GM12878 (cell line): Measurements from ENCODE around the gene ALKBH8. TPM values are rescaled to one million over a fixed set of nuclear protein-coding genes. Genes with fewer than 3 reads are reported as not detected.

Source experiments
- ATAC-seq: fragments of 200-7000 bp; cut with Tn5 transposase; 3 replicates; pipeline ENCODE4 v1.9.1; 2020; ENCODE audit warnings: mild to moderate bottlenecking, moderate library complexity
- BruUV-seq: library from RNA; stranded (reverse); fragments of 400-500 nt; replicated peaks from 2 replicates; lab custom pipeline; 2021; lab: Mats Ljungman, UMichigan
- CTCF ChIA-PET: fragments of 300-600 bp; sonication (Branson Sonifier 250); formaldehyde crosslinking; extraction: SDS; loops from one replicate; lab custom pipeline; 2021; ENCODE audit warnings: inconsistent platforms; lab: Yijun Ruan, JAX
- POLR2A ChIA-PET: fragments of 350-600 bp; formaldehyde crosslinking; extraction: SDS; loops from one replicate; lab custom pipeline; 2021; ENCODE audit warnings: inconsistent platforms; lab: Charles Lee
- RAD21 ChIA-PET: fragments of 300-600 bp; sonication (Branson Sonifier 250); formaldehyde crosslinking; loops from one replicate; lab custom pipeline; 2023; ENCODE audit warnings: antibody characterized with exemption; ENCODE audit not compliant: unreplicated experiment; lab: Charles Lee
- SMC1A ChIA-PET: fragments of 300-600 bp; sonication (Branson Sonifier 250); formaldehyde crosslinking; loops from one replicate; lab custom pipeline; 2023; ENCODE audit not compliant: unreplicated experiment, uncharacterized antibody; lab: Charles Lee
- DNase-seq: peaks from one replicate; pipeline ENCODE4 v3.0.0-alpha.2; 2011; ENCODE audit warnings: low read depth, low spot score
- FAIRE-seq: peaks from 3 replicates; lab custom pipeline; 2011; peaks lifted over from hg19 to GRCh38; lab: Jason Lieb, UNC
- H2AFZ ChIP-seq: 2 replicates; pipeline ENCODE4 v1.6.0; 2011; ENCODE audit warnings: low read depth, low read length, control low read depth; ENCODE audit not compliant: control insufficient read depth
- H3K27ac ChIP-seq: 2 replicates; pipeline ENCODE4 v1.5.1; 2011; ENCODE audit warnings: control low read depth; ENCODE audit not compliant: control insufficient read depth, insufficient read depth
- H3K27me3 ChIP-seq, 2 experiments: replicated peaks in 1 of 2; 2 replicates each; pipeline versions ENCODE4 v1.6.0 to v1.6.1; 2011; ENCODE audit warnings: low read length in 1 of 2; ENCODE audit not compliant: control insufficient read depth in 2 of 2, insufficient read depth in 2 of 2
- H3K36me3 ChIP-seq, 2 experiments: 2 replicates each; pipeline ENCODE4 v1.5.1; 2011; ENCODE audit warnings: low read length in 1 of 2; ENCODE audit not compliant: control insufficient read depth in 2 of 2, insufficient read depth in 2 of 2
- H3K4me1 ChIP-seq: 2 replicates; pipeline ENCODE4 v1.6.1; 2011; ENCODE audit warnings: mild to moderate bottlenecking, low read length, moderate library complexity, mixed read lengths; ENCODE audit not compliant: control insufficient read depth, insufficient read depth
- H3K4me2 ChIP-seq: 2 replicates; pipeline ENCODE4 v1.6.0; 2011; ENCODE audit warnings: control low read depth; ENCODE audit not compliant: control insufficient read depth, insufficient read depth
- H3K4me3 ChIP-seq: fragments of 200-600 bp; sonication (generic); 2 replicates; pipeline ENCODE4 v1.5.1; 2016
- H3K79me2 ChIP-seq: 2 replicates; pipeline ENCODE4 v1.6.0; 2011; ENCODE audit warnings: low read length; ENCODE audit not compliant: control insufficient read depth, insufficient read depth
- H3K9ac ChIP-seq: 2 replicates; pipeline ENCODE4 v1.8.0; 2011; ENCODE audit warnings: low read length, control low read depth, mixed read lengths; ENCODE audit not compliant: control insufficient read depth, insufficient read depth
- H3K9me3 ChIP-seq: replicated peaks from 3 replicates; pipeline ENCODE4 v1.5.1; 2011; ENCODE audit warnings: mild to moderate bottlenecking, low read length; ENCODE audit not compliant: control insufficient read depth, insufficient read depth
- H4K20me1 ChIP-seq: 2 replicates; pipeline ENCODE4 v1.6.0; 2011; ENCODE audit not compliant: control insufficient read depth, insufficient read depth
- BACH1 ChIP-seq: fragments of 450-650 bp; IDR thresholded peaks from 2 replicates; pipeline ENCODE4 v1.6.1; 2017; ENCODE audit warnings: mild to moderate bottlenecking, borderline replicate concordance
- KLF5 ChIP-seq: fragments of 450-650 bp; IDR thresholded peaks from 2 replicates; pipeline ENCODE4 v1.6.1; 2014; ENCODE audit warnings: mild to moderate bottlenecking; ENCODE audit not compliant: partially characterized antibody
- MTA3 ChIP-seq: IDR thresholded peaks from 2 replicates; pipeline ENCODE4 v1.6.1; 2012; ENCODE audit warnings: low read length, inconsistent platforms, borderline replicate concordance
- MXI1 ChIP-seq: fragments of 150-350 bp; IDR thresholded peaks from 2 replicates; pipeline ENCODE4 v1.6.1; 2011; ENCODE audit warnings: low read depth, mild to moderate bottlenecking, inconsistent platforms, low read length, improper control_type of control experiment
- NRF1 ChIP-seq: conservative IDR thresholded peaks from 2 replicates; pipeline ENCODE4 v1.6.1; 2011; ENCODE audit warnings: mild to moderate bottlenecking, low read depth, low read length, improper control_type of control experiment
- PAX5 ChIP-seq: IDR thresholded peaks from 2 replicates; pipeline ENCODE4 v1.6.1; 2011; ENCODE audit warnings: low read depth, low read length, borderline replicate concordance
- RBBP5 ChIP-seq: fragments of 200-600 bp; sonication (generic); conservative IDR thresholded peaks from 2 replicates; pipeline ENCODE4 v1.6.1; 2016
- SMAD5 ChIP-seq: IDR thresholded peaks from 2 replicates; pipeline ENCODE4 v1.6.1; 2016; ENCODE audit warnings: antibody characterized with exemption, low read depth
- SREBF2 ChIP-seq: IDR thresholded peaks from 2 replicates; pipeline ENCODE4 v1.6.1; 2012; ENCODE audit warnings: mild to moderate bottlenecking, low read length
- TBL1XR1 ChIP-seq: IDR thresholded peaks from 2 replicates; pipeline ENCODE4 v1.6.1; 2012; ENCODE audit warnings: low read depth, low read length, improper control_type of control experiment
- ZNF384 ChIP-seq: IDR thresholded peaks from 2 replicates; pipeline ENCODE4 v1.6.1; 2012; ENCODE audit warnings: low read depth, mild to moderate bottlenecking, low read length, improper control_type of control experiment, borderline replicate concordance
- ZNF592 ChIP-seq: fragments of 450-650 bp; IDR thresholded peaks from 2 replicates; pipeline ENCODE4 v1.6.1; 2017; ENCODE audit warnings: mild to moderate bottlenecking, moderate library complexity
- WGBS: methylation state at CpG from one replicate; pipeline ENCODE4 v1.1.6; 2016; ENCODE audit warnings: low lambda C conversion rate; ENCODE audit not compliant: insufficient replicate concordance, insufficient coverage; ENCODE audit errors: missing lambda C conversion rate; 5-methylcytosine and 5-hydroxymethylcytosine counted together
- in situ Hi-C: fragments of 300-500 bp; cut with MboI; formaldehyde crosslinking; loops from 9 replicates; pipeline ENCODE4 v1.14.3; 2018; ENCODE audit warnings: mixed read lengths
- intact Hi-C: fragments of 100-400 bp; cut with micrococcal nuclease; formaldehyde crosslinking; loops from one replicate; pipeline ENCODE4 v1.14.2; 2022; ENCODE audit not compliant: unreplicated experiment
- polyA plus RNA-seq, 11 experiments: library from polyadenylated mRNA; depleted of rRNA in 4 of 11; unstranded in 6 of 11; stranded (reverse) in 5 of 11; fragments of >200 nt; fragmentation: Nextera tagmentation in 4 of 11; fragmentation: Illumina TruSeq in 1 of 11; extraction: Ambion mirVana in 4 of 11; extraction: Trizol in 1 of 11; gene quantifications; 1 replicate in 1 of 11; 2 replicates in 10 of 11; pipeline versions ENCODE4 v1.2.1 to v1.2.3, GENCODE V29; 2011 to 2016; ENCODE audit warnings: inconsistent platforms in 2 of 11, missing spikeins in 2 of 11, low read depth in 1 of 11
- total RNA-seq, 4 experiments: library from RNA; depleted of rRNA in 3 of 4; stranded (reverse); fragments of >200 nt in 3 of 4; fragmentation: Illumina TruSeq in 1 of 4; extraction: Trizol in 1 of 4; gene quantifications; 2 replicates each; pipeline versions ENCODE4 v1.2.1 to v1.2.3, GENCODE V29; 2013 to 2021

The ALKBH8 gene
- total and polyA plus RNA-seq, 10 of the 15 experiments (the other 5 are each of a cell fraction or from before 2014, with no cell fraction given), result 4.6 to 13.1 (median 9.5) TPM

GRCh38 chr11:107562647-107563208 is 2.8 kb downstream of the ALKBH8 start:
- no peak for FAIRE-seq
- TF ChIP-seq RBBP5, result no peak
- no peak for TF ChIP-seq KLF5
- no peak for TF ChIP-seq PAX5
- TF ChIP-seq ZNF384, result no peak
- TF ChIP-seq MTA3, result no peak
- TF ChIP-seq SREBF2, result no peak
- ChIA-PET RAD21 (interaction anchor here (0.9 to 10.5 kb wide), 18 partner anchors 9 to 521 kb away, joined by 3 to 120 read pairs (median 6); no protein-coding TSS in a partner anchor), POLR2A (interaction anchor here (0.6 to 1.6 kb wide), 4 partner anchors 9 to 126 kb away, joined by 3 to 5 read pairs (median 4); no protein-coding TSS in a partner anchor), SMC1A (interaction anchor here (0.7 to 11.1 kb wide), 29 partner anchors 9 to 301 kb away, joined by 3 to 249 read pairs (median 4); no protein-coding TSS in a partner anchor), CTCF (interaction anchor here (0.7 to 21.8 kb wide), 28 partner anchors 10 to 335 kb away, joined by 3 to 536 read pairs (median 6); partner anchors contain the start of gene CWF19L2)
- WGBS, result 10% methylated on average over 4 of the region's 4 CpGs
- Histone ChIP-seq H3K27me3 (no peaks in the 10 kb centered on the region), H4K20me1 (no peaks in the 10 kb centered on the region), H3K36me3 (0 out of 4 replicates have a peak, but pooled peaks cover 0 to 2% of the 10 kb centered on the region in 2 experiments), H2AFZ (no peak overlapping the region; the same call in 1 of the 2 replicates), H3K9me3 (no peaks in the 10 kb centered on the region), H3K79me2 (peaks cover 22% of the 10 kb centered on the region), H3K27ac (peak overlapping the region; percentile 27; the same call in 1 of the 2 replicates), H3K4me3 (no peak overlapping the region), H3K9ac (no peak overlapping the region), H3K4me1 (peaks cover 22% of the 10 kb centered on the region), H3K4me2 (peak overlapping the region; percentile 81)
- in situ Hi-C loops, result no loop called here
- no peak for DNase-seq
- BruUV-seq, result no TSS peak
- intact Hi-C loops, result loop anchor here (1.0 to 10.0 kb wide), 4 partner anchors 127 to 442 kb away; partner anchors contain the start of gene CUL5
- ATAC-seq, result no peak

- no peak for ATAC-seq
- no peak overlapping the region for H2AFZ ChIP-seq
- POLR2A ChIA-PET, result no interaction called here
- BruUV-seq, result no TSS peak
- SMC1A ChIA-PET, result interaction anchor here (0.7 to 11.1 kb wide), 6 partner anchors 12 to 124 kb away, joined by 3 to 249 read pairs (median 8); no protein-coding TSS in a partner anchor
- 0 out of 4 replicates have a peak, but pooled peaks cover 0 to 2% of the 10 kb centered on the region in 2 experiments for H3K36me3 ChIP-seq
- no peak overlapping the region for H3K4me2 ChIP-seq
- FAIRE-seq, result no peak
- peaks cover 22% of the 10 kb centered on the region for H3K79me2 ChIP-seq
- RAD21 ChIA-PET, result interaction anchor here (3.2 to 10.5 kb wide), 2 partner anchors 12 to 128 kb away, joined by 33 to 120 read pairs; no protein-coding TSS in a partner anchor
- no peaks in the 10 kb centered on the region for H3K9me3 ChIP-seq
- no peaks in the 10 kb centered on the region for H4K20me1 ChIP-seq
- in situ Hi-C loops, result no loop called here
- no peak overlapping the region for H3K9ac ChIP-seq
- peaks cover 13% of the 10 kb centered on the region for H3K4me1 ChIP-seq
- DNase-seq, result no peak
- no peak overlapping the region for H3K27ac ChIP-seq
- CTCF ChIA-PET, result interaction anchor here (2.0 to 21.8 kb wide), 6 partner anchors 13 to 209 kb away, joined by 10 to 536 read pairs (median 68); no protein-coding TSS in a partner anchor
- no peak overlapping the region for H3K4me3 ChIP-seq
- H3K27me3 ChIP-seq, result no peaks in the 10 kb centered on the region
- intact Hi-C loops, result loop anchor here (5.0 to 10.0 kb wide), 3 partner anchors 211 to 443 kb away; partner anchors contain the start of gene CUL5
- TF ChIP-seq NRF1 (no peak), BACH1 (no peak), ZNF592 (no peak), MXI1 (no peak), SMAD5 (no peak), TBL1XR1 (no peak)
Observed at GRCh38 chr11:107561688-107562087, 3.8 kb downstream of the ALKBH8 start.
